HepG2 (cell line): ENCODE results near the gene C11orf71. TPM values are rescaled to one million over a fixed set of nuclear protein-coding genes. Genes with fewer than 3 reads are reported as not detected.

ENCODE experiments used
- CCAR2 ChIP-seq: fragments of 200-400 bp; formaldehyde crosslinking; optimal IDR thresholded peaks from 2 replicates; pipeline ENCODE3; 2018; ENCODE audit warnings: low read depth, mild to moderate bottlenecking, low read length, moderate library complexity
- HDAC2 ChIP-seq: sonication (generic); formaldehyde crosslinking; IDR thresholded peaks from 2 replicates; pipeline ENCODE4 v1.4.0; 2020; ENCODE audit warnings: missing genetic modification reagents
- MTERF4 ChIP-seq: sonication (generic); formaldehyde crosslinking; IDR thresholded peaks from 2 replicates; pipeline ENCODE4 v1.8.0; 2023; ENCODE audit warnings: mild to moderate bottlenecking, missing genetic modification reagents
- PAXIP1 ChIP-seq: sonication (generic); formaldehyde crosslinking; conservative IDR thresholded peaks from 2 replicates; pipeline ENCODE4 v1.4.0; 2020; ENCODE audit warnings: mild to moderate bottlenecking, missing genetic modification reagents, moderate library complexity
- RAD21 ChIP-seq: fragments of 450-650 bp; formaldehyde crosslinking; IDR thresholded peaks from 2 replicates; pipeline ENCODE4 v1.5.0; 2020; ENCODE audit warnings: mild to moderate bottlenecking
- SIX4 ChIP-seq: sonication (generic); formaldehyde crosslinking; IDR thresholded peaks from 2 replicates; pipeline ENCODE4 v1.4.0; 2020; ENCODE audit warnings: missing genetic modification reagents
- TARDBP ChIP-seq: sonication (generic); formaldehyde crosslinking; IDR thresholded peaks from 2 replicates; pipeline ENCODE4 v1.8.0; 2022; ENCODE audit warnings: mild to moderate bottlenecking, missing genetic modification reagents
- ZKSCAN1 ChIP-seq: fragments of 150-350 bp; IDR thresholded peaks from 2 replicates; pipeline ENCODE4 v1.6.1; 2014; ENCODE audit warnings: low read length
- ZNF121 ChIP-seq: sonication (generic); formaldehyde crosslinking; IDR thresholded peaks from 2 replicates; pipeline ENCODE4 v1.5.0; 2020; ENCODE audit warnings: mild to moderate bottlenecking, missing genetic modification reagents
- ZNF30 ChIP-seq: sonication (generic); formaldehyde crosslinking; IDR thresholded peaks from 2 replicates; pipeline ENCODE4 v1.5.0; 2020; ENCODE audit warnings: mild to moderate bottlenecking, missing genetic modification reagents
- ZNF362 ChIP-seq: sonication (generic); formaldehyde crosslinking; IDR thresholded peaks from 2 replicates; pipeline ENCODE4 v1.4.0; 2020; ENCODE audit warnings: missing genetic modification reagents, mild to moderate bottlenecking, borderline replicate concordance
- ZNF530 ChIP-seq: sonication (generic); formaldehyde crosslinking; IDR thresholded peaks from 2 replicates; pipeline ENCODE4 v1.5.0; 2020; ENCODE audit warnings: low read depth, mild to moderate bottlenecking, missing genetic modification reagents
- ZNF543 ChIP-seq: sonication (generic); formaldehyde crosslinking; IDR thresholded peaks from 2 replicates; pipeline ENCODE4 v1.4.0; 2020; ENCODE audit warnings: mild to moderate bottlenecking, missing genetic modification reagents
- ZNF607 ChIP-seq: sonication (generic); formaldehyde crosslinking; IDR thresholded peaks from 2 replicates; pipeline ENCODE4 v1.5.1; 2020; ENCODE audit warnings: missing genetic modification reagents, mild to moderate bottlenecking, borderline replicate concordance
- ZNF710 ChIP-seq: sonication (generic); formaldehyde crosslinking; IDR thresholded peaks from 2 replicates; pipeline ENCODE4 v1.5.0; 2020; ENCODE audit warnings: mild to moderate bottlenecking, missing genetic modification reagents, borderline replicate concordance
- ZNF879 ChIP-seq: sonication (generic); formaldehyde crosslinking; IDR thresholded peaks from 2 replicates; pipeline ENCODE4 v1.8.1; 2023; ENCODE audit warnings: missing genetic modification reagents
- polyA plus RNA-seq, 8 experiments: library from polyadenylated mRNA; depleted of rRNA in 3 of 8; stranded (reverse) in 7 of 8; unstranded in 1 of 8; fragments of >200 nt; fragmentation: Illumina TruSeq in 4 of 8; extraction: Trizol in 4 of 8; gene quantifications; 2 replicates each; pipeline versions ENCODE4 v1.2.1 to v1.2.3, GENCODE V29; 2011 to 2016; ENCODE audit warnings: low read depth in 4 of 8, missing spikeins in 1 of 8, mixed read lengths in 1 of 8; ENCODE audit not compliant: insufficient read depth in 1 of 8
- total RNA-seq, 5 experiments: library from RNA; depleted of rRNA; stranded (reverse); fragments of >200 nt; fragmentation: Illumina TruSeq; extraction: Trizol; gene quantifications; 2 replicates each; pipeline ENCODE4 v1.2.3, GENCODE V29; 2016; ENCODE audit warnings: low read depth in 1 of 5

Gene C11orf71
- total and polyA plus RNA-seq, 2 of the 13 experiments (the other 11 are each of a cell fraction or from before 2014, with no cell fraction given), result 7.1 to 7.8 TPM

DNA sequence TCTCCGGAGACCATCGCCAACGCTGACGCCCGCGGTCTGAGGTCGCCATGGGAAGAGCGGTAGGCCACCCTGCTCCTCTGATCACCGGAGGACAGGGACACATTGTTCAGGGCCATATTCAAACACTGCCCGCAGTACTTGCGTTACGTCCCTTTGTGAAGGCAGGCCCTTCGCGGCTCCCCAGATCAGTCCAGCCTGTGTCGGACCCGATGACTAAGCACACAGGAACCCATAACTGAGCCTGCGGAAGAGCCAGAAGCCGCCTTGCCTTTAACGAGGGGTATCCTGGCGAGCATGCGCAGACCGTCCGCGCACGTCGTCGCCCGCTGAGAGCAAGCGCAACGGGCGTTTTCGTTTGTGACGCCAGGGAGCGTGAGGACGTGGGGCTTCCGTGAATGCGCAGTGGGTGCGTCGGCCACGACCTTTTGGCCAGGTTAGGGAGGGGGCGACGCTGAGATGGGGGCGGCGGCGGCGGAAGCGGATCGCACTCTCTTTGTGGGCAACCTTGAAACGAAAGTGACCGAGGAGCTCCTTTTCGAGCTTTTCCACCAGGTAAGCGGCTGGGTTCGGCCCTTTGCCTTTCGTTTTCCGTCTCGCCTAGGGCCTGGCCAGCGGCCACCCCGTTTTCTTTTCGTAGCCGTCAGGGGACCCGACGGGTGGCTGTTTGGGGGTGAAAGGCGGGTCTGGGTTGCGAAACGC, at the start of gene C11orf71, which contains the start of gene RBM7 (continued):
- TF ChIP-seq ZNF607 (peak; percentile 62), ZNF543 (CRISPR knock-in tag) (peak; percentile 78; the same call in 1 of the 2 replicates), CCAR2 (no peak), ZNF710 (CRISPR knock-in tag) (peak; percentile 42; the same call in 1 of the 2 replicates), ZNF530 (CRISPR knock-in tag) (no peak), SIX4 (CRISPR knock-in tag) (peak; percentile 25), PAXIP1 (CRISPR knock-in tag) (peak; percentile 68), ZNF362 (CRISPR knock-in tag) (0 out of 2 replicates have a peak, but pooled peaks have one; percentile 22), ZNF30 (no peak), ZNF879 (CRISPR knock-in tag) (0 out of 2 replicates have a peak, but pooled peaks have one; percentile 43), ZKSCAN1 (no peak), MTERF4 (peak; percentile 69; the same call in 1 of the 2 replicates), ZNF121 (CRISPR knock-in tag) (0 out of 2 replicates have a peak, but pooled peaks have one; percentile 20), TARDBP (CRISPR knock-in tag) (peak; percentile 50; the same call in 1 of the 2 replicates), RAD21 (no peak), HDAC2 (CRISPR knock-in tag) (peak; percentile 25)
